ENCODE results near the gene AREL1.

The AREL1 gene

GRCh38 chr14:74669846-74670245 is 43.0 kb downstream of the AREL1 start:
- no peaks in the 10 kb centered on the region for H3K9me3 Mint-ChIP-seq
- ATAC-seq (replicated peaks; ENCODE audit: extremely low read depth, poor library complexity, severe bottlenecking) (no peak), DNase-seq (ENCODE audit: low spot score in 2 of 2) (no peak)
- no peak overlapping the region for H3K27ac Mint-ChIP-seq (ENCODE audit: low read depth)
- H3K4me3 Mint-ChIP-seq = no peak overlapping the region
- H3K4me1 Mint-ChIP-seq = no peaks in the 10 kb centered on the region
- H3K27me3 Mint-ChIP-seq = no peaks in the 10 kb centered on the region
- peaks cover 69% of the 10 kb centered on the region for H3K36me3 Mint-ChIP-seq (ENCODE audit: insufficient read depth)

- no peaks in the 10 kb centered on the region for H3K27me3 Mint-ChIP-seq
- DNase-seq (ENCODE audit: low spot score in 2 of 2) = no peak
- H3K9me3 Mint-ChIP-seq = no peaks in the 10 kb centered on the region
- no peak for ATAC-seq (replicated peaks; ENCODE audit: extremely low read depth, poor library complexity, severe bottlenecking)
- H3K4me1 Mint-ChIP-seq = no peaks in the 10 kb centered on the region
- no peak overlapping the region for H3K4me3 Mint-ChIP-seq
- H3K27ac Mint-ChIP-seq (ENCODE audit: low read depth) = no peak overlapping the region
- H3K36me3 Mint-ChIP-seq (ENCODE audit: insufficient read depth) = peaks cover 68% of the 10 kb centered on the region
Observed at GRCh38 chr14:74669256-74669655, 43.6 kb downstream of the AREL1 start.

GRCh38 chr14:74667758-74668157 is 45.1 kb downstream of the AREL1 start:
- Mint-ChIP-seq H3K27me3 (no peaks in the 10 kb centered on the region), H3K9me3 (no peaks in the 10 kb centered on the region), H3K4me1 (no peaks in the 10 kb centered on the region), H3K27ac (ENCODE audit: low read depth) (no peak overlapping the region), H3K4me3 (no peak overlapping the region), H3K36me3 (ENCODE audit: insufficient read depth) (peaks cover 72% of the 10 kb centered on the region)
- no peak for ATAC-seq (replicated peaks; ENCODE audit: extremely low read depth, poor library complexity, severe bottlenecking)
- DNase-seq (ENCODE audit: low spot score in 2 of 2) = no peak

- no peak for DNase-seq (ENCODE audit: low spot score in 2 of 2)
- Mint-ChIP-seq H3K27ac (ENCODE audit: low read depth) (no peak overlapping the region), H3K9me3 (no peaks in the 10 kb centered on the region), H3K4me3 (no peak overlapping the region), H3K4me1 (no peaks in the 10 kb centered on the region), H3K36me3 (ENCODE audit: insufficient read depth) (peaks cover 55% of the 10 kb centered on the region), H3K27me3 (no peaks in the 10 kb centered on the region)
- no peak for ATAC-seq (replicated peaks; ENCODE audit: extremely low read depth, poor library complexity, severe bottlenecking)
Observed at GRCh38 chr14:74664717-74665116, 48.2 kb downstream of the AREL1 start.

- Mint-ChIP-seq H3K4me3 (no peak overlapping the region), H3K27ac (ENCODE audit: low read depth) (no peak overlapping the region), H3K9me3 (no peaks in the 10 kb centered on the region), H3K27me3 (no peaks in the 10 kb centered on the region), H3K4me1 (no peaks in the 10 kb centered on the region), H3K36me3 (ENCODE audit: insufficient read depth) (peaks cover 52% of the 10 kb centered on the region)
- no peak for ATAC-seq (replicated peaks; ENCODE audit: extremely low read depth, poor library complexity, severe bottlenecking)
- DNase-seq (ENCODE audit: low spot score in 2 of 2) = no peak
Observed at GRCh38 chr14:74663884-74664283, 49.0 kb downstream of the AREL1 start.

- Mint-ChIP-seq H3K36me3 (ENCODE audit: insufficient read depth) (peaks cover 40% of the 10 kb centered on the region), H3K9me3 (no peaks in the 10 kb centered on the region), H3K4me3 (no peak overlapping the region), H3K4me1 (no peaks in the 10 kb centered on the region), H3K27ac (ENCODE audit: low read depth) (no peak overlapping the region), H3K27me3 (no peaks in the 10 kb centered on the region)
- ATAC-seq (replicated peaks; ENCODE audit: extremely low read depth, poor library complexity, severe bottlenecking) = no peak
- DNase-seq (ENCODE audit: low spot score in 2 of 2) = no peak
Observed at GRCh38 chr14:74661726-74662450, 51.0 kb downstream of the AREL1 start.

- no peak overlapping the region for H3K4me3 Mint-ChIP-seq
- no peak overlapping the region for H3K27ac Mint-ChIP-seq (ENCODE audit: low read depth)
- no peaks in the 10 kb centered on the region for H3K9me3 Mint-ChIP-seq
- no peak for ATAC-seq (replicated peaks; ENCODE audit: extremely low read depth, poor library complexity, severe bottlenecking)
- no peak for DNase-seq (ENCODE audit: low spot score in 2 of 2)
- H3K27me3 Mint-ChIP-seq = no peaks in the 10 kb centered on the region
- H3K36me3 Mint-ChIP-seq (ENCODE audit: insufficient read depth) = peaks cover 36% of the 10 kb centered on the region
- no peaks in the 10 kb centered on the region for H3K4me1 Mint-ChIP-seq
Observed at GRCh38 chr14:74660863-74661262, 52.0 kb downstream of the AREL1 start.

GRCh38 chr14:74660167-74660566 is 52.7 kb downstream of the AREL1 start:
- Mint-ChIP-seq H3K27ac (ENCODE audit: low read depth) (no peak overlapping the region), H3K4me1 (no peaks in the 10 kb centered on the region), H3K9me3 (no peaks in the 10 kb centered on the region), H3K4me3 (no peak overlapping the region), H3K36me3 (ENCODE audit: insufficient read depth) (peaks cover 30% of the 10 kb centered on the region), H3K27me3 (no peaks in the 10 kb centered on the region)
- DNase-seq (ENCODE audit: low spot score in 2 of 2) (no peak), ATAC-seq (replicated peaks; ENCODE audit: extremely low read depth, poor library complexity, severe bottlenecking) (no peak)

- no peak for ATAC-seq (replicated peaks; ENCODE audit: extremely low read depth, poor library complexity, severe bottlenecking)
- H3K27me3 Mint-ChIP-seq = no peaks in the 10 kb centered on the region
- DNase-seq (ENCODE audit: low spot score in 2 of 2) = no peak
- no peak overlapping the region for H3K27ac Mint-ChIP-seq (ENCODE audit: low read depth)
- peaks cover 21% of the 10 kb centered on the region for H3K36me3 Mint-ChIP-seq (ENCODE audit: insufficient read depth)
- no peaks in the 10 kb centered on the region for H3K9me3 Mint-ChIP-seq
- H3K4me3 Mint-ChIP-seq = no peak overlapping the region
- no peaks in the 10 kb centered on the region for H3K4me1 Mint-ChIP-seq
Observed at GRCh38 chr14:74658535-74659131, 54.2 kb downstream of the AREL1 start.

GRCh38 chr14:74656964-74657363 is 55.9 kb downstream of the AREL1 start:
- Mint-ChIP-seq H3K27me3 (no peaks in the 10 kb centered on the region), H3K36me3 (ENCODE audit: insufficient read depth) (peaks cover 12% of the 10 kb centered on the region), H3K9me3 (no peaks in the 10 kb centered on the region), H3K27ac (ENCODE audit: low read depth) (no peak overlapping the region), H3K4me1 (peaks cover under 1% of the 10 kb centered on the region), H3K4me3 (no peak overlapping the region)
- ATAC-seq (replicated peaks; ENCODE audit: extremely low read depth, poor library complexity, severe bottlenecking) (no peak), DNase-seq (ENCODE audit: low spot score in 2 of 2) (no peak)

- Mint-ChIP-seq H3K27ac (ENCODE audit: low read depth) (no peak overlapping the region), H3K4me3 (no peak overlapping the region), H3K36me3 (ENCODE audit: insufficient read depth) (peaks cover 9% of the 10 kb centered on the region), H3K9me3 (no peaks in the 10 kb centered on the region), H3K27me3 (no peaks in the 10 kb centered on the region), H3K4me1 (peaks cover 12% of the 10 kb centered on the region)
- DNase-seq (ENCODE audit: low spot score in 2 of 2) = no peak
- ATAC-seq (replicated peaks; ENCODE audit: extremely low read depth, poor library complexity, severe bottlenecking) = no peak
Observed at GRCh38 chr14:74655599-74656395, 57.1 kb downstream of the AREL1 start.

GRCh38 chr14:74654931-74655330 is 57.9 kb downstream of the AREL1 start:
- DNase-seq (ENCODE audit: low spot score in 2 of 2) = no peak
- Mint-ChIP-seq H3K27ac (ENCODE audit: low read depth) (no peak overlapping the region), H3K4me3 (no peak overlapping the region), H3K27me3 (no peaks in the 10 kb centered on the region), H3K9me3 (no peaks in the 10 kb centered on the region), H3K4me1 (peaks cover 17% of the 10 kb centered on the region), H3K36me3 (ENCODE audit: insufficient read depth) (peaks cover 6% of the 10 kb centered on the region)
- no peak for ATAC-seq (replicated peaks; ENCODE audit: extremely low read depth, poor library complexity, severe bottlenecking)

Data from central memory CD8-positive, alpha-beta T cell (primary cell).